Fibroblast of pulmonary artery (primary cell): ENCODE measurements around the gene LMLN.
A peak's percentile ranks its signal among the peaks of the same experiment; 100 is the strongest.
"Not testable (repeated sequence)": the region's sequence is repeated elsewhere in the genome, so short reads cannot be mapped to it uniquely, and the experiment has no call there.

Experiments used
- DNase-seq: peaks from one replicate; pipeline ENCODE4 v3.0.0-alpha.2; 2010; ENCODE audit warnings: low read depth
- H3K4me3 ChIP-seq: replicated peaks from 2 replicates; pipeline ENCODE4 v1.5.1; 2011; ENCODE audit warnings: low read depth, mild to moderate bottlenecking, control low read depth, low read length, moderate library complexity
- TF ChIP-seq, protein P1 (sequence below): IDR thresholded peaks from 2 replicates; pipeline ENCODE4 v1.5.1; 2011; ENCODE audit warnings: mild to moderate bottlenecking, control low read depth, low read length, inconsistent platforms; ENCODE audit errors: missing control alignments

LMLN gene, protein sequence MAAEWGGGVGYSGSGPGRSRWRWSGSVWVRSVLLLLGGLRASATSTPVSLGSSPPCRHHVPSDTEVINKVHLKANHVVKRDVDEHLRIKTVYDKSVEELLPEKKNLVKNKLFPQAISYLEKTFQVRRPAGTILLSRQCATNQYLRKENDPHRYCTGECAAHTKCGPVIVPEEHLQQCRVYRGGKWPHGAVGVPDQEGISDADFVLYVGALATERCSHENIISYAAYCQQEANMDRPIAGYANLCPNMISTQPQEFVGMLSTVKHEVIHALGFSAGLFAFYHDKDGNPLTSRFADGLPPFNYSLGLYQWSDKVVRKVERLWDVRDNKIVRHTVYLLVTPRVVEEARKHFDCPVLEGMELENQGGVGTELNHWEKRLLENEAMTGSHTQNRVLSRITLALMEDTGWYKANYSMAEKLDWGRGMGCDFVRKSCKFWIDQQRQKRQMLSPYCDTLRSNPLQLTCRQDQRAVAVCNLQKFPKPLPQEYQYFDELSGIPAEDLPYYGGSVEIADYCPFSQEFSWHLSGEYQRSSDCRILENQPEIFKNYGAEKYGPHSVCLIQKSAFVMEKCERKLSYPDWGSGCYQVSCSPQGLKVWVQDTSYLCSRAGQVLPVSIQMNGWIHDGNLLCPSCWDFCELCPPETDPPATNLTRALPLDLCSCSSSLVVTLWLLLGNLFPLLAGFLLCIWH

DNA sequence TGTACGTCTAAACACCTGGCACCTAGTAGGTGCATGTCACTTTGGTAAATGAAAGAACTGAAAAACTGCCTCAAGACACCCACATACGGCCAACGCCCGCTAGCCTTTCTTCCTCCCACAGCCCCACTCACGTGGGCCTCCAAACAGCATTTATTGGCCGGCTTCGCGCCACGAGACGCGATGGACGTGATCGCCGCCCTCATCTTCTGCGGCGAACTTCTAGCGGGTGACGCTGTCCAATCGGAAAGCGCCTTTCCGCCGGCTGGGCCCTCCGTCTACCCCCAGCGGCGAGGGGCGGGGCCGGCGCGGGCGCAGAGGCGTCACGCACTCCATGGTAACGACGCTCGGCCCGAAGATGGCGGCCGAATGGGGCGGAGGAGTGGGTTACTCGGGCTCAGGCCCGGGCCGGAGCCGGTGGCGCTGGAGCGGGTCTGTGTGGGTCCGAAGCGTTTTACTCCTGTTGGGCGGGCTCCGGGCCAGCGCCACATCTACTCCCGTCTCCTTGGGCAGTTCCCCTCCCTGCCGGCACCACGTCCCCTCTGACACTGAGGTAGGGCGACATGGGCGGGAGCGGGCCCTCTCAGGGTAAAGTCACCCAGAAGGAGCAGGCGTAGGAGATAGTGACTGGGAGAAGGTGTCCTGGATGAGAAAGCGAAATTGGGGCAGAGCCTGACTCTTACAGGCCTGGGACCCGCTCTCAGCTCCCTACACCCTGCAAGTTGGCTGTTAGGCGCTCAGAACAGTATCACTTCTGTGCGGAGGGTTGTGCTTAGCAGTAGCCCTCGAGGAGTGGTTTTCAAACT, at the start of gene LMLN:
TSS of gene LMLN (plus strand) at position 327 of the 803 bp plus-strand sequence. CDS start at position 356, 29 bp downstream.
- TF ChIP-seq, protein P1, sequence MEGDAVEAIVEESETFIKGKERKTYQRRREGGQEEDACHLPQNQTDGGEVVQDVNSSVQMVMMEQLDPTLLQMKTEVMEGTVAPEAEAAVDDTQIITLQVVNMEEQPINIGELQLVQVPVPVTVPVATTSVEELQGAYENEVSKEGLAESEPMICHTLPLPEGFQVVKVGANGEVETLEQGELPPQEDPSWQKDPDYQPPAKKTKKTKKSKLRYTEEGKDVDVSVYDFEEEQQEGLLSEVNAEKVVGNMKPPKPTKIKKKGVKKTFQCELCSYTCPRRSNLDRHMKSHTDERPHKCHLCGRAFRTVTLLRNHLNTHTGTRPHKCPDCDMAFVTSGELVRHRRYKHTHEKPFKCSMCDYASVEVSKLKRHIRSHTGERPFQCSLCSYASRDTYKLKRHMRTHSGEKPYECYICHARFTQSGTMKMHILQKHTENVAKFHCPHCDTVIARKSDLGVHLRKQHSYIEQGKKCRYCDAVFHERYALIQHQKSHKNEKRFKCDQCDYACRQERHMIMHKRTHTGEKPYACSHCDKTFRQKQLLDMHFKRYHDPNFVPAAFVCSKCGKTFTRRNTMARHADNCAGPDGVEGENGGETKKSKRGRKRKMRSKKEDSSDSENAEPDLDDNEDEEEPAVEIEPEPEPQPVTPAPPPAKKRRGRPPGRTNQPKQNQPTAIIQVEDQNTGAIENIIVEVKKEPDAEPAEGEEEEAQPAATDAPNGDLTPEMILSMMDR = no peak
- DNase-seq = peak; percentile 97
- peak within 1 kb of the TSS; percentile 89 for H3K4me3 ChIP-seq

DNA sequence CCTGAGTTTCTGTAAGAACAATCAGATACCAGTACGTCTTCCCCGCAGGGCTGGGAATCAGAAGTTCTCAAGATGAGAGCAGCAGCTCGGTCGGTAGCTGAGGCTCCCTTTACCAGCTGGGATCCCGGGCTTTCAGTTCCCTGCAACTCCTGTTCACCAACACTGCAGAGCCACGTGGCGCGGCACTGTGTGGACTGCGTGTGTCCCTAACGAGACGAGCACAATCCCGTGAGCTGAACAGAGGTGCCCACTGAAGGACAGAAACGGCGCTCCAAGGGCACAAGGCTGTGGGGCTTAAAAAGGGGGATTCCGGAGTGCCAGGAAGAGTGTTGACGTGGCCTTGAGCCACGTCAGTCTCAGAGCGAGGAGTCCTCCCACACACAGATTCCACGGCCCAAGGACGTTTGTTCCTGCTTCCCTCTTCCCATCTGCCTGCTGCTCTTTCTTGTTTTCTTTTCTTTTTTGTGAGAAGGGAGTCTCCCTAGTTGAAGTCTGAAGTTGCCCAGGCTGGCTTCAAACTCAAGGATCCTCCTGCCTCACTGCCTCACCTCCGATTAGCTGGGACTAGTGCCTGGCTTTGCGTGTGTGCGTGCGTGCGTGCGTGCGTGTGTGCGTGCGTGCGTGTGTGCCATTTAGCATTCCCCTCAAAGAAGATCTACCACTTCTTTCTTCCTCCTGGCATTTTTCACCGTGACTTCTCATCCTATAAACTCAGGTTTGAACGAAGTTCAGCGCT, 47.1 kb upstream of the LMLN start:
- H3K4me3 ChIP-seq = no peak overlapping the region
- TF ChIP-seq, protein P1 = no peak
- DNase-seq = peak; percentile 55

DNA sequence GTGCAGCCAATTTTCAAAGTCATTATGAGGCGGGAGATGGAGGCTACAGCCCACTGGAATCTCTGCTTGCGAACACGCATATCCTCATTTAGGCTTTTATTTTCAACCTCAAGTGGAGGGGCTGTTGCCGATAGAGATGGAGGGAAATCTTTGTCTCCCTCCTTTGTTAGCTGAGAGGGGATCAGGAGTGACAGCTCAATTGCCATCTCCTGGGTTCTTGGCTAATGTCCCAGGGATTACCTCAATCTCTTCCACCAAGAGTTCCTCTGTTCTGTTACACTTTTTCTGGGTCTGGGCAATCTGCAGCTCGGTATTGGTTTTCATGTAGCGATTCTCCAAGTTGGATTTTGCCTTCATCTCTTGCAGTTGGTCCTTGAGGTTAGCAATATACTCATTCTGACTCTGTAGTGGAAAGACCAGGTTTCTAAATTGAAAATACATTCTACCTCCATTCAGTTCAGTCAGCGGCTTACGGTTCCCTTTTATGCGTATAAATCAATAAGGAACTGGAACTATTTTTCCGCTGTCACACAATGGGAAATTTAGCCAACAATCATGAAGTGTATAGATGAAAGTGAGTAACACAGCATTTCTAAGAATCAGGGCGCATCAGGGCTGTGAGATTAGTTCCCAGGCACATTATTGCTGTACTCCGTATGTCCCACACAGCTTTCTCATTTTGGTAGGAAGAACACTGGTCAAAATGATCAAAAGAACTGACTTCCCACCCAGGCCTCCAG, 46.2 kb upstream of the LMLN start:
- TF ChIP-seq, protein P1 = no peak
- DNase-seq = no peak
- H3K4me3 ChIP-seq = no peak overlapping the region

DNA sequence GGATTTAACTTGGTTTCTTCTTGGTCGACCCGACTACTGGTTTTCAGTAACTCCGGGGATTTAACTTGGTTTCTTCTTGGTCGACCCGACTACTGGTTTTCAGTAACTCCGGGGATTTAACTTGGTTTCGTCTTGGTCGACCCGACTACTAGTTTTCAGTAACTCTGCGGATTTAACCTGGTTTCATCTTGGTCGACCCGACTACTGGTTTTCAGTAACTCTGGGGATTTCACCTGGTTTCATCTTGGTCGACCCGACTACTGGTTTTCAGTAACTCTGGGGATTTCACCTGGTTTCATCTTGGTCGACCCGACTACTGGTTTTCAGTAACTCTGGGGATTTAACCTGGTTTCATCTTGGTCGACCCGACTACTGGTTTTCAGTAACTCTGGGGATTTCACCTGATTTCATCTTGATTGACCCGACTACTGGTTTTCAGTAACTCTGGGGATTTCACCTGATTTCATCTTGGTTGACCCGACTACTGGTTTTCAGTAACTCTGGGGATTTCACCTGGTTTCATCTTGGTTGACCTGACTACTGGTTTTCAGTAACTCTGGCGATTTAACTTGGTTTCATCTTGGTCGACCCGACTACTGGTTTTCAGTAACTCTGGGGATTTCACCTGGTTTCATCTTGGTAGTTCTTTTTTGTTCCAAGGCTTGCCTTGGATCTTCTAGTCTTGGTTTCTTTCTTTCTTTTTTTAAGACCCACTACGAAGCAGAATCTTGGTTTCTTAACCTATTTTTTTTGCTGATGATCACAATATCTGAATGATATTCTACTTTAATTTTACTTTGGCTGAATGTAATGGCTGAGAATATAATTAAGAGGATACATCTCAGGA, 38.4 kb upstream of the LMLN start:
- DNase-seq, H3K4me3 ChIP-seq: not testable (repeated sequence)

DNA sequence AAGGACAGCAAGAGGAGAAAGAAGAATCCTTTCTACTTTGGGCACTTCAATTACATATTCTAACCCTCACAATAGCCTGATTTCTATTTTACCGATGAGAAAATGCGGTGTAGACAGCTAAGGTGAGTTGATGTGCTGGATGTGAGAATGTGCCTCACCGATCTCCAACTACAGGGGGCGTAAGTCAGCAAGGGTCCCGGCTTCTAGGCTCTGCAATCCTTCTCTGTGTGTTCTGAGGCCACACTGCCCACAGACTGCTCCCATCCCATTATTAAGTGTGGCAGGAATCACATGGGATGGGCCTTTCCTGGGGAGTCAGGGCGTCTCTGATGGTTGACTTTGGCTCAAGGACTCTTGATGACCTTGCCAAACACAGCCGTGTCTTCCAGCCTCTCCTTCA, 33.6 kb upstream of the LMLN start:
- TF ChIP-seq, protein P1 = peak; percentile 17
- H3K4me3 ChIP-seq = no peak overlapping the region
- DNase-seq = no peak

DNA sequence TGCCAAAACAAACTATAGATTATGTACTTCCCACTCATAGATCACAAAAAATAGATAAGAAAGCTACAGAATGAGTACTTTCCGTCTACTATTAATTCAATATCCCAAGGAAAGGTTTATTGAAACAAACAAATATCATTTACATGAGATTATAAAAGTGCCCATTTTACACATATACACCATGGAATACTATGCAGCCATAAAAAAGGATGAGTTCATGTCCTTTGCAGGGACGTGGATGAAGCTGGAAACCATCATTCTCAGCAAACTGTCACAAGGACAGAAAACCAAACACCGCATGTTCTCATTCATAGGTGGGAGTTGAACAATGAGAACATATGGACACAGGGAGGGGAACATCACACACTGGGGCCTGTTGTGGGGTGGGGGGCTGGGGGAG, 32.4 kb upstream of the LMLN start:
- not testable (repeated sequence) for DNase-seq

More for the DNA sequence above, 32.4 kb upstream of the LMLN start:
- not testable (repeated sequence) for H3K4me3 ChIP-seq
